Activated T-cell treated with anti-CD3 and anti-CD28 coated beads for 4 hours (primary cell): ENCODE measurements around the gene SMKR1.
"Not testable (repeated sequence)": the region's sequence is repeated elsewhere in the genome, so short reads cannot be mapped to it uniquely, and the experiment has no call there.

Source experiments
- DNase-seq: peaks from one replicate; pipeline ENCODE4 v3.0.0-alpha.2; 2020

SMKR1 gene

GRCh38 chr7:129489491-129489890 lies 12.8 kb upstream of the SMKR1 start:
- no peak for DNase-seq

- no peak for DNase-seq
Measured at GRCh38 chr7:129492391-129492790, 9.9 kb upstream of the SMKR1 start.

- DNase-seq = no peak
Measured at GRCh38 chr7:129493555-129493954, 8.8 kb upstream of the SMKR1 start.

- no peak for DNase-seq
Measured at GRCh38 chr7:129494041-129494440, 8.3 kb upstream of the SMKR1 start.

GRCh38 chr7:129495987-129496386 lies 6.3 kb upstream of the SMKR1 start:
- no peak for DNase-seq

GRCh38 chr7:129496653-129497052 lies 5.7 kb upstream of the SMKR1 start:
- no peak for DNase-seq

GRCh38 chr7:129497156-129497555 lies 5.2 kb upstream of the SMKR1 start:
- no peak for DNase-seq

- DNase-seq = no peak
Measured at GRCh38 chr7:129498021-129498420, 4.3 kb upstream of the SMKR1 start.

- no peak for DNase-seq
Measured at GRCh38 chr7:129499999-129500398, 2.3 kb upstream of the SMKR1 start.

- DNase-seq = peak; percentile 8
Measured at GRCh38 chr7:129502708-129503685, 666 bp downstream of the SMKR1 start.

- DNase-seq = no peak
Measured at GRCh38 chr7:129503725-129504124, 1.4 kb downstream of the SMKR1 start.

GRCh38 chr7:129512192-129512591 lies 9.9 kb downstream of the SMKR1 start:
- DNase-seq = no peak

GRCh38 chr7:129513546-129513945 lies 11.2 kb downstream of the SMKR1 start:
- no peak for DNase-seq

- DNase-seq = no peak
Measured at GRCh38 chr7:129514683-129515082, 12.4 kb downstream of the SMKR1 start.

- DNase-seq = no peak
Measured at GRCh38 chr7:129515381-129515780, 13.1 kb downstream of the SMKR1 start.

- no peak for DNase-seq
Measured at GRCh38 chr7:129517931-129518330, 15.6 kb downstream of the SMKR1 start.

GRCh38 chr7:129519464-129519863 lies 17.1 kb downstream of the SMKR1 start:
- DNase-seq = no peak

GRCh38 chr7:129522088-129522970 lies 20.0 kb downstream of the SMKR1 start:
- no peak for DNase-seq

GRCh38 chr7:129522971-129523340 lies 20.6 kb downstream of the SMKR1 start:
- no peak for DNase-seq

GRCh38 chr7:129523924-129524323 lies 21.6 kb downstream of the SMKR1 start:
- DNase-seq = no peak

- DNase-seq = not testable (repeated sequence)
Measured at GRCh38 chr7:129524405-129524804, 22.1 kb downstream of the SMKR1 start.

GRCh38 chr7:129525225-129525862 lies 23.0 kb downstream of the SMKR1 start:
- no peak for DNase-seq

- no peak for DNase-seq
Measured at GRCh38 chr7:129529643-129530042, 27.3 kb downstream of the SMKR1 start.
